ENCODE data around the gene HECTD4. TPM values are rescaled to one million over a fixed set of nuclear protein-coding genes. Genes with fewer than 3 reads are reported as not detected.

The HECTD4 gene
- total and polyA plus RNA-seq, 2 of the 4 experiments (the other 2 are of a cell fraction), result 12.9 to 13.0 TPM

GRCh38 chr12:112169966-112170365 is 212.3 kb downstream of the HECTD4 start:
- Histone ChIP-seq H3K79me1 (ENCODE audit: low read depth in 1 of 2, low read length in 2 of 2) (no peaks in the 10 kb centered on the region), H3K4me3 (ENCODE audit: insufficient read depth, low read depth, low read length) (no peak overlapping the region), H3K36me3 (ENCODE audit: control insufficient read depth, insufficient read depth, low read length) (peaks cover 29% of the 10 kb centered on the region), H3K9ac (ENCODE audit: low read depth, low read length) (no peak overlapping the region), H4K20me1 (ENCODE audit: insufficient read depth, low read length) (no peaks in the 10 kb centered on the region), H3K4me2 (ENCODE audit: low read depth, low read length) (no peak overlapping the region), H3K14ac (replicated peaks; ENCODE audit: low read depth, low read length) (no peak overlapping the region), H3K23ac (ENCODE audit: low read depth, low read length) (no peak overlapping the region), H2AK5ac (ENCODE audit: low read depth, low read length) (peak overlapping the region; percentile 43), H3K4ac (ENCODE audit: low read depth, low read length) (peak overlapping the region; percentile 50; the same call in 1 of the 2 replicates), H4K8ac (ENCODE audit: low read depth in 2 of 2, low read length in 2 of 2) (0 out of 4 replicates have a peak overlapping the region, but pooled peaks of 1 of the 2 experiments have one; percentile 55), H2BK120ac (ENCODE audit: low read depth, low read length) (no peak overlapping the region), H3K9me3 (ENCODE audit: control insufficient read depth, insufficient read depth, low read length) (no peaks in the 10 kb centered on the region), H4K5ac (ENCODE audit: low read depth, low read length) (no peak overlapping the region), H3K18ac (ENCODE audit: low read depth, low read length) (no peak overlapping the region), H3K27ac (ENCODE audit: insufficient read depth, low read length) (no peak overlapping the region), H2AK9ac (replicated peaks; ENCODE audit: low read depth, low read length, poor library complexity) (peak overlapping the region; percentile 55), H3K4me1 (ENCODE audit: control insufficient read depth, insufficient read depth, low read length) (no peaks in the 10 kb centered on the region), H2BK20ac (ENCODE audit: low read depth, low read length) (no peak overlapping the region), H2AFZ (replicated peaks; ENCODE audit: low read length, poor library complexity) (peak overlapping the region; percentile 56), H3K9me1 (ENCODE audit: insufficient read depth, low read length) (0 out of 2 replicates have a peak, but pooled peaks cover 7% of the 10 kb centered on the region), H3K56ac (ENCODE audit: extremely low read depth, insufficient read depth, low read length) (no peak overlapping the region), H3K27me3 (ENCODE audit: control insufficient read depth, insufficient read depth, low read length) (no peaks in the 10 kb centered on the region), H2BK5ac (ENCODE audit: low read depth, low read length, poor library complexity, severe bottlenecking) (no peak overlapping the region), H4K91ac (ENCODE audit: insufficient read depth, low read depth, low read length) (peak overlapping the region; percentile 43; the same call in 1 of the 2 replicates), H2BK15ac (ENCODE audit: low read depth, low read length) (no peak overlapping the region)
- POLR2A ChIA-PET (ENCODE audit: unreplicated experiment), result no interaction called here
- no peak for DNase-seq
- no peak for ATAC-seq (ENCODE audit: low read depth)
- intact Hi-C loops (cut with micrococcal nuclease) (no loop called here), in situ Hi-C loops (cut with MboI; ENCODE audit: low sequenced_read_pairs) (no loop called here), dilution Hi-C loops (cut with HindIII; ENCODE audit: low sequenced_read_pairs, unreplicated experiment) (no loop called here)
- WGBS, 2 experiments (ENCODE audit: extremely low coverage in 2 of 2, insufficient read length in 1 of 2), result 93% methylated on average over 5 of the region's 7 CpGs; no CpG with 5 or more reads in 1 of the 2 experiments
- BruUV-seq (replicated peaks), result no TSS peak
- TF ChIP-seq MAFK (IDR thresholded peaks at IDR 0.05; ENCODE audit: low read depth, low read length) (no peak), SMC3 (IDR thresholded peaks at IDR 0.05; ENCODE audit: low read depth, low read length) (no peak), CHD1 (IDR thresholded peaks at IDR 0.05; ENCODE audit: low read depth, low read length) (no peak), NFE2L2 (IDR thresholded peaks at IDR 0.05; ENCODE audit: low read depth, low read length) (no peak), ELK1 (IDR thresholded peaks at IDR 0.05; ENCODE audit: borderline replicate concordance, low read depth, low read length) (no peak), RFX5 (IDR thresholded peaks at IDR 0.05; ENCODE audit: low read depth, low read length) (no peak), RCOR1 (IDR thresholded peaks at IDR 0.05; ENCODE audit: insufficient replicate concordance, low read length) (no peak), CEBPB (IDR thresholded peaks at IDR 0.05; ENCODE audit: low read depth, low read length) (no peak), POLR2A (IDR thresholded peaks at IDR 0.05; ENCODE audit: low read depth, low read length) (no peak), BHLHE40 (IDR thresholded peaks at IDR 0.05; ENCODE audit: low read depth, low read length) (no peak), MAZ (IDR thresholded peaks at IDR 0.05; ENCODE audit: borderline replicate concordance, low read depth, low read length) (no peak)
- CTCF ChIA-PET, result interaction anchor here (1.3 kb wide), 1 partner anchor 10 kb away, joined by 4 read pairs; no protein-coding TSS in a partner anchor

All from IMR-90 (cell line).